LHCN-M2 (cell line): ENCODE measurements around the gene RFTN1. TPM values are rescaled to one million over a fixed set of nuclear protein-coding genes. Genes with fewer than 3 reads are reported as not detected.
A peak's percentile ranks its signal among the peaks of the same experiment; 100 is the strongest.

Experiments used
- DNase-seq: peaks from one replicate; pipeline ENCODE4 v3.0.0-alpha.2; 2012; ENCODE audit warnings: low read depth
- total RNA-seq: library from RNA; depleted of rRNA; stranded (reverse); fragments of >200 nt; gene quantifications from 2 replicates; pipeline ENCODE4 v1.2.3, GENCODE V29; 2014

The RFTN1 gene
- total RNA-seq, 1 experiment from 2014 or later = 58.2 TPM

DNA sequence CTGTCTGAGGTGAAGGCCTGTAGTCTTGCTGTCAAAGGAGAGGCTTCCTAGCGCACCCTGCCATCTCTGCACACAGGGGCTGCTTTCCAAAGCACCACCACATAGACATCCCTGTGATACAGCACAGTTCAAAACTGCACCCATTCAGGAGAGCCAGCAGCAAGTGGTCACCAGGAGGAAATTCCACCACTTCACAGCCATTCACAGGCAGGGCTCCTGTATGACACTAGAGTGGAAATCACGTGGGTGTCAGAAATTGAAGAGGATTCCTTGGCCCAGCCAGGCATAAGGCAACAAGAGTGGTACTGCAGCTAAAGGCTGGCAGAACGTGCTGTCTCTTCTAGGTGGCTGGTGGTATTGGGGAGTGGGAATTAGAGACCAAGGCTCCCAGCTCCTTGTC, 102.8 kb downstream of the RFTN1 start:
- DNase-seq = no peak

DNA sequence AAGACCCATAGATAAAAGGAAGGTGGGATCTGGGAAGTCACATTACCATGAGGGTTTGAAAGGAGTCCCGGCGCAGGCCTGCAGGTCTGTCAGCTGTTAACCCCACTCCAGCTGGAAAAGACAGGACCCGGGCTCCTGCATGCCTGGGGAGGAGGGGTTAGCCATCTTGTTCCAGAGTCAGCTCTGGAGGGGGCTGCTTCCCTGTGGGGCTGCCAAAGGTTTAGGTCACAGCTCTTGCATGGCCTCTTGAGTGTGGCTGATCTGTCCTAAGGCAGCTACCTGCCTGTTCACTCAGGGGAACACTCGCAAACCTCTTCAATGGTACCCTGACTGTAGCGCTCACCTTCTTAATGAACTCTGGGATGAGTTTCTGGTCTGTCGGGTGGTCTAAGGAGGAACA, 104.5 kb downstream of the RFTN1 start:
- DNase-seq = no peak

DNA sequence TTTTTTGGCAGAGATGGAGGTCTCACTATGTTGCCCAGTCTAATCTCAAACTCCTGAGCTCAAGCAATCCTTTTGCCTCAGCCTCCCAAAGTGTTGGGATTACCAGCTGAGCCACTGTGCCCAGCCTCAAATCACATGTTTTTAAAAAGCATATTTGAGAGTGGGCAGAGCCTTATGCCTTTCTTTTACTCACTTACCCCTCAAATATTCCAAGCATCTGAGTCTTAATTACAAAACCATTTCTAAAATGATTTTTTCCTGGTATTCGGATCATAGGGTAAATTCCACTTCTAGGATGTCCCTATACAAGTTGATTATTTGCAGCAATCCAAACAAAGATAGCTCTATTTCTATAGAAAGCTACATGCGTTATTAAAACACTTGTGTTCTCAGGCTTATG, 106.1 kb downstream of the RFTN1 start:
- DNase-seq = no peak

DNA sequence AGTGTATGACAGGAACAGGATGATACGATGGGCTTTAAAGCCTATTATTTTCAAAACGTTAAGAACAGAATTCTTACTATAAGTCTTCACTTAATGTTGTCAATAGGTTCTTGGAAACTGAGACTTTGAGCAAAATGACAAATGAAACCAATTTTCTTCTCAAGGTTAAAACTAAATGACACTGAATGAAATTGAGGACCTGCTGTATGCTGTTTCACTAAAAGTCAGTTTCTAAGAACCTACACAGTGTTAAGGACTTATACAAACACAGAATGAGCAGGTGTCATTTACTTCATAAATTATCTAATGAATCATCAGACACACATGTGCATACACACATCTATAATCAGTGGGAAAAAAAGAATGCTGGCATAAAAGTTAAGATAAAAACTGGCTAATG, 106.9 kb downstream of the RFTN1 start:
- no peak for DNase-seq

DNA sequence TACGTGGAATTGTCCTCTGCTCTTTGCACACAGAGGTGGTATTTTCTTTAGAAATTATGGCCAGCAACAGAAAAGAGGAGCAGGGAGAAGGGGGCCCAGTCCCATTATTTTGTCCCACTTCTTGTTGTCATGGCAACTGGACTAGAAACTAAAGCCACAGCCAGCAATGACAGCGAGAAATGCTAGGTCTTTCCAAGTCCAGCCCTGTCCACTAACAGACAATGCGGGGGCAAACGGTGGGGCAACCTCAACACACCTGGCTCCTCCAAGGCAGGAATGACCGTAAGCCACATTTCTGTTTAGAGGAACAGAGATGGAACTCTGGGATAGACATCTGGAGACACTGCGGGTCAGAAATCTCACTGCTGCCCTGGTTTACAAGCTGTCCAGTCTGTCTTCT, 107.3 kb downstream of the RFTN1 start:
- DNase-seq = no peak

DNA sequence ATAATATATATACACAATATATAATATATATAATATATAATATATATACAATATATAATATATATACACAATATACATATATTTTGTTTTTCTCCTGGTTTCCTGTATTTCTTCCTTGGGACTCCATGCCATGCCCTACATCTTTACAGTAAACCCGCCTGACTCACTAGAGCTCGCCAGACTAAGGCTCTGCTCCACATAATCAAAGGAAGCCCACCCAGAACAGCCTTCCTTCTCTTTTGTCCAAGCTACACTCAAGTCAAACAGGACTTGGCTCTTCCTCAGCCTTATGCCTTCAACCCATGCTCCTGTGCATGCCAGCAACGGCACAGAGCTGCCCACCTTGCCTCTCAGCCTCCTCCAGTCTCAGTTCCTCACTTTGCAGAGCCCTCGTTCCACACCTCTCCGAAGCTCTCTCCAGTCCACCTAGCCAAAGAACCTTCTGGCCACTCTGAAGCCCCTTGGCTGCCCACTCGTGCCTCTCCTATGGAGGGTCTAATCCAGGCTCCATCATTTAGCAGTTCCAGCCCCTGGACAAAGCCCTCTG, 109.1 kb downstream of the RFTN1 start:
- no peak for DNase-seq

DNA sequence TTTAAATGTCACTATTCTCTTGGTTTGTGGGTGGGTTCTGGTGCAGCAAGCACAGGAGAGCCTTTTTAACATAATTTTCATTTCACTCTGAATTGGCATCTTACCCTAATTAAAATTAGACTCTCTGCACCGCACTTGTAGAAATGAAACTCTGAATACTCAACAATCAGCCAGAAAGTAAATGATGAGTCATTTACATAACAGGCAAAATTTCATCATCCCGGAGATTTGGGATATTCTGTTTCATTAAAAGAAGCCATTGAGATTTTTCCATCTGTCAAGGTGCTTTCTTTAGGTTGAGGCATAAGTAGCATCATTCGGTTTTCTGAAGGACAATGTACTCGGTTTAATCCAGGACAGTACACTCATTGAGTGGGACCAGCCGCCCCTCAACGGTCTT, 111.0 kb downstream of the RFTN1 start:
- peak; percentile 47 for DNase-seq

DNA sequence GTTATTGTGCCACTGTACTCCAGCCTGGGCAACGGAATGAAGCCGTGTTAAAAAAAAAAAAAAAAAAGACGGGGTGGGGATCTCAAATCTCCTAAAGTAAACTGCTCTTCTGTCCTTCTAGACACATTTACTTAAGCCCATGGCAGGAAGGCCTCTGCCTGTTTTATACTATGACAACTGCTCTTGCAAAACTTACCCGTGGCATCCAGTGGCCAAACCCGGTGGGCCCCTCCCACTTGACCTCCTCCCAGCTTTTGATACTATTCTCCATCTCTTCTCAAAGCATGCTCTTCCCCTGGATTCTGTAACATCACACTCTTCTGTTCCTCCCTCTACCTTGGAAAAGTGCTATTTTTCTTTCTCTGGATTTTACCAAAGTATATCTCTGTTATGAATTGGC, 112.2 kb downstream of the RFTN1 start:
- DNase-seq = no peak

DNA sequence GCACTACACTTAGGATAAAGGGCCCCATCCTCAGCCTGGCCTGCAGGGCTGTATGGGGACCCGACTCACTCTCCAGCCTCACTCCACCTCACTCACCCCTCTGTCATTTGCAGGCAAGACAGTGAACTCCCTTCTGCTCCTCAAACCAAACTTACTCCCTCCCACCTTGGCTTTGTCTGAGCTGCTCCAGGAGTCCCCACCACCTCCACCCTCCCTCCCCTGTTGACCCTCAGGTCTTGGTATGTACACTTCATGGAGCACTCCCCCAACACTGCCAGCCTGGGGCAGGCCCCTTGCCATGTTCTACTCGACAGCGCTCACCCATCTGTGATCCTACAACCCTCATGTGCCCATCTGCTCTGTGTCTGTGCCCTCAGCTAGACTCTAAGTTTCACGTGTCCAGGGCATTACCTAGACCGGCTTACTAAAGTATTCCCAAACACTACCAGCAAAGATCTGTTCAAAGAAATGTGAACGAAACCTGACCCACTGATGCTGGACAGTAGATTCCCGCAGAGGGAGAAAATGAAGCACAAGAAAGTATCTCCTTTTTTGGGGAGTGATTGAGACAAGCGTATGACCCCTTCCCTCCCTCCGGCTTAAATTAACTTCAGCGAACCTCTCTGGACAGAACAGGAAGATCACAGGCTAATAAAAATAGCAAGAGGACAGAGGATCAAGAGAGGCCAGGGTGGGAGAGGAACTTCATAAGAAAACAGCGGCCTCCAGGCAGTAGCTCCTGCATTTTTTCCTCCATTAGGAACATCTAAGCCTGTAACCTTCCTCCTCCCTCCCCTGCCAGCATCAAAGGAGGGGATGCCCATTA, 113.2 kb downstream of the RFTN1 start:
- DNase-seq = no peak

DNA sequence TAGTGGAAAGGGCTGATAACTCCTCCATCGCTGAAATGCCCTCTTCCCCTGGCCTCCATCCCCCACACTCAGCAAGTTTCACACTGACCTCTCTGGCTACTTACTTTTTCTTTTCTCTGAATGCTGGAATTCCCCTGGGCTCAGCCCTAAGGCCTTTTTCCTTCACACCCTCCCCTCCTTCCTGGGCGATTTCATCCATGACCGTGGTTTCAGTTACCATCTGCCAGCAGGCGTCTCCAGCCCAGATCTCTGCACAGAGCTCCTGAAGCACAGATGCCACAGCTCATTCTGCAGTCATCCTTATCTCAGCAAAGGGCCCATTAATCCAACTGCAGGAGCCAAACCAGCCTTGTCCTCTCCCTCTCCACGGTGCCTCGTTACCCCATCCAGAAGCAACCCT, 114.0 kb downstream of the RFTN1 start:
- peak; percentile 88 for DNase-seq

DNA sequence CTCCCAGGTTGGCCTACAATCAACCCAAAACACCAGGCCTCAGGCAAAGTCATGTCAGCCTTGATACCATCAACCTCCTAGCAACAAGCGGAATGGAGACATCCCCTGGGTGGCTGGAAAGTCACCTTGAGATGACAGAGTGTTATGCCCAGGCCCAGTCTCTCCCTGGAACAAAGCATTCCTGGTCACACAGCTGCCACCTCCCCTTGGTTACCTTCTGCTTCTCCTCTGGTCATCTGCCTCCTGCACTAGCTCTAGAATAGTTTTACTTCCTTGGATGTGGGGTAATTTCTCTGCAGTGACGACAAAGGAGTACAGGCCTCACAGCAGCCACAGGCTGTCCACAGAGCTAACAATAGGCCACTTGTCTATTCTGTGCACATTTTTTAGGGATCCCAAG, 114.9 kb downstream of the RFTN1 start:
- DNase-seq = no peak

DNA sequence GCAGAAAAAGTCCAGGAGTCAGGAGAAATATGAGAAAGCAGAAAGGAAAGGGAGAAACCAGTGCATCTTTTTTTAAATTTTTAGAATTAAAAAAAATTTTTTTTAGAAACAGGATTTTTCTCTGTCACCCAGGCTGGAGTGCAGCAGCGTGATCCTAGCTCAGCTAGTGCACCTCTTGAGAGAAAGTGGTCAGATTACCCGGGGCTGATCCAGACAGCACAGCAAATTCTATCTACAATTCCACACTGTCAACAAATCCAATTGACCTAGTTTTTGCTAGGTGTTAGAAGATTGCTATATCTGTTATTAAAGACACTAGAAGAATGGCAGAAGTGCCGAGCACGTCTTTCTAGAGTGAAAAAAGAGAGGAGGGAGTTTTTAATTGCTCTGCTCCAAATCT, 117.3 kb downstream of the RFTN1 start:
- no peak for DNase-seq

DNA sequence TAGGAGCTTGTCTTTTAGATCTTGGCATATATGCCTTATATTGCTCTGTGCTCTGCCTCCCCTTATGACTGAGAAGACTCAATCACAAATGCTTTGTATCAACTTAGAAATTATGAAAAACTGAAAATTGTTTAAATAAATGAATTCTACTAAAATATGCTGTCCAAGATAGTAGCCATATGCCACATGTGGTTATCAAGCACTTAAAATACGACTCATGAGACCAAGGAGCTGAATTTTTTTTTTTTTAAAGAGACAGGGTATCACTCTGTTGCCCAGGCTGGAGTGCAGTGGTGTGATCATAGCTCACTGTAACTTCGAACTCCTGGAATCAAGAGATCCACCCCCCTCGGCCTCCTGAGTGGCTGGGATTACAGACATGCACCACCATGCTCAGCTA, 118.3 kb downstream of the RFTN1 start:
- no peak for DNase-seq

DNA sequence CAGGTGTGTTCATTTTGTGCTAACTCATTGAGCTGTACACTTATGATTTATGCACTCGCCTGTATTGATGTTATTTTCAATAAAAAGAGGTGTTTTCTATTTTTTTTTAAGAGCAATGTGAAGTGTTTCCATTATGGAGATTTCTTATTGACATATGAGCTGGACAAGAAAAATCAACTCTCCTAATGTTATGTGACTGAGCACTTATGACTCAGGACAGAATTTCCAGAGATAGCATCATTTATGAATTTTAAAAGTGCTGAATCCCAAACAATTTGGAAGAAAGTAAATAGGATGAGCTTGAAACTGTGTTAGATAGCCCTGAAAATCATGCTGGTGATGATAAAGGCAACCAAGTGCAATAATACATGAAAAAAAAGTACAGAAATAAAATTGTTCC, 118.9 kb downstream of the RFTN1 start:
- no peak for DNase-seq

DNA sequence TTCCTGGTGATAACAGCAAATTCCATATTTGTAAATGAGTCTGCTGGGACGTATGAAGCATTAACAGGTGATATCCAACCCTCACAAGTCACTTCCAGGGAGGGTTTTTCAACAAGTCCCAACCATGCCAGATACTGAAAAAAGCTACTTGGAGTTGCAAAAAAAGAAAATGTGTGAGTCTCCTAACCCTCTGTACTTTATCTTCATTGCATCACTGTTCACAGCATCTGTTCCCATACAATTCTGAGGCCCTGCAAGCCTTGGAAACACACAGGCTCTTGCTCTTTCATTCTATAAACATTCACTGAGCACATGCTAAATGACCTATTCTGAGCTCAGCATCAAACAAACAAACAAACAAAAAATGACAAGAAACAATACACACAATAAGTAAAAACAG, 120.8 kb downstream of the RFTN1 start:
- no peak for DNase-seq

DNA sequence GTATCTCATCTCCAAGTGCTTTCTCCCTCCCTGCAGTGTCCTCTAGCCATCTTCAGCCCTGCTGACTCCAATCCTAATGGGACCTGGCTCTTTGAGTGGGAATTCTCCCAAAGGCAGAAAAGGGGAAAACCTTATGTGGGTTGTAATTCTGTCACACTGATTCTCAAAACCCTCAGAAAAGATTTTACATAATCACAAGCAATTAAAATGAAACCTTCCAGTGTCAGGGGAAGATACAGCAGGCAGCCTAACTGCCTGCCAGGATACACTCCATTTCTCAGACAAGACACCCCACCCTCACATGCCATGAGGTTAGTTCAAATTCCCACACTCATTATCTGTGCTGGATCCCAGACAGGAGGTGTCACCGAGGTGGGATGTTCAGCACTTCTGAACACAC, 121.4 kb downstream of the RFTN1 start:
- no peak for DNase-seq

DNA sequence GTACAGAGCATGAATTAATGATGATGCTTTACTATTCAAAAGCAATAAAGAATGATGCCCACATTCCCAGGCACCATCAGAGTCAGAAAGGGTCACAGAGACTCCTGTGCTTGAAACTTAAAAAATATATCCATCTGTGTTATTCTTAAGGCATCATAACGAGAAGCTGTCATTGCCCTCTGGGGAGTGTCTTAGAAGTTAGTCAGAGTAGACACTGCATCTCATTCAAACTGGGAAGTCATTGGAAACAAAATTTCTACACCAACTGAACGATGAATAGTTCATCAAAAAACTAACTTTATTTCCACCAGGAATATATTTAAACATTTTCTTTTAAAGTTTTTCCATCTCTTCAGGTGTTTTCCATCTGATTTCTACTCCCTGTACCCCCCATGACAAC, 122.9 kb downstream of the RFTN1 start:
- no peak for DNase-seq

DNA sequence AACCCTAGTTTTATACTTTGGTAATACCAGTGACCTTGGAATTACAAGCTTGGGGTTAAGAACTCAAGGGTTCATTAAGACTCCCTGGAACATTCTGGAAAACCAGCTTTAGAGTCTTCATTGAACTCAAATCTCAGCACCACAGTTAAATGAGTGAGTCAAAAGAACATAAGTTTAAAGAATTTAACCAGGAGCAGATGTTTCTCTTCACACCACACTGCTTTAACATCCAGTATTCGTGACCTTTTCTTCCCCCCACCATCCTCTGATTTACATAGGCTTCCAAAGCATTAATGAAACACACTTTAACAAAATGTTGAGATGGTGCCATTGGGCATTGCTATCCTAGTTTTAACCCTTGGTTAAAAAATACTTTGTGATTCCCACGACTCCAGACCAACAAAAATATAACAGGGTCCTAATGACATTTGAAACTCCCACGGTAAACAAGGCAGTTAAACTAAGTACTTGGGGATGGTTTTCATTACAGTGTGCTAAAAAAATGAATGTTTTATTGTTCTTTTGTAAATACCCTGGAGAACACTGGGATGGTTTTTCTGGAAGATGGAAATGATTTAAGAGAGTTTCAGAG, 124.6 kb downstream of the RFTN1 start:
- no peak for DNase-seq

DNA sequence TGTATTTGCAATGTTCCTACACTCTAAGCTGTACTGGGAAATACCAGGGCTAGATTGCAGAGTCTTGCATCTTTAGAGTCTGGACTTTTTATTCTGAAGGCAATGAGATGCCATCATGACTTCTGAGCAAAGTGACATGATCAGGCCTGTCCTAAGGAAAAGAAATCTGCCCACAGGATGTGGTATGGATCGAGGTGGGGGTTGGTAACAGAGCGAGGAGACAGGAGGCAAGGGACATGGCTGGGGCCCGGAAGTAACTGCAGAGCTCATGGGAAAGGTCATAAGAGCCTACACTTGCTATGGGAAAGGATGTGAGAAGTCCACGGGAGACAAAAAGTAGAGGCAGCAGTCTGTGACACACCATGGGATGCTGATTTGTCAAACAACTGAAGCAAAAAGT, 126.9 kb downstream of the RFTN1 start:
- no peak for DNase-seq

DNA sequence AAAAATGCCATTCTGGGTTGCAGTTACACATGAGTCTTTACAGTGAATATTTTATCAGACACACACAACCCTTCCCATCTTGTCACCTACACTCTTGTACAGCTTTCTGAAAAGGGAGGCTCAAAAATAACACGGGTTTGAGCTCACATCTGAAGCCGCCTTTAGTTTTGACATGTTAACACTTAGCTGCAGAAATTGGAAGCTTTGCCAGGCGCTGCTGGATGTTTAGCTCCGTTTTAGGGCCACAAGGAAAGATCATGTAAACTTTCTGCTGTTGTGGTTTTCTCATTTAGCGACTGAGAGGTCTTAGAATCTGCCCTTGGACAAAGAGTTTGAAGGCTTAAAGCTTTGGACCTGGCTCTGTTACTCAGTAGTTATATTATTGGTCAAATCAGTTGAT, 128.3 kb downstream of the RFTN1 start:
- no peak for DNase-seq

DNA sequence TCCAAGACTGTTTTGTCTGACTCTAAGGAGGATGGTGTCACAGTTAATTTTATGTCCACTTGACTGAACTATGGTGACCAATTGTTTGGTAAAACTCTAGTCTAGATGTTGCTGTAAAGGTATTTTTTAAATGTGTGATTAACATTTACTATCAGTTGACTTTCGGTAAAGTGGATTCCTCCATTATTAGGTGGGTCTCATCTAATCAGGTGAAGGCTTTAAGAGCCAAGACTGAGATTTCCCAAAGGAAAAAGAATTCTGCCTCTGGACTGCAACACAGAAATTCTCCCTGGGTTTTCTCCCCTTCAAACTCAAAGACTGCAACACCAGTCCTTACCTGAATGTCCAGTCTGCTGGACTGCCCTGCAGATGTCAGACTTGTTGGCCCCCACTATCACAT, 129.6 kb downstream of the RFTN1 start:
- DNase-seq = no peak

DNA sequence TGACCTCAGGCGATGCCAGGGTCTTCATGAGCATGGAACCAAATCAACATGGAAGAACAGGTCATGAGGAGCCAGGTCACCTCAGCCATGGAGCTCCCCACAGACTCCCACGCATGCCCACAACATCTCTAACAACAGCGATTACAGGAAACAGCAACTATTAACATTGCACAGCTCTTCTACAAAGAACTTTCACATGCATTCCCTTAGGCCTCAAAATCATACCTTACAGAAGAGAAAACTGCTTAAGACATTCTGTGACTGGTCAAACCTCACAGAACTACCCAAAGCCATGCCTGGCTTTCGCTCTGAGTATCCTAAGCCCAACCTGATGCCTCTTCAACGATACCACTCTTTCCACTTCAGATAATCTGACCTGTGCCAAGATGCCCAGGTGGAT, 130.7 kb downstream of the RFTN1 start:
- DNase-seq = no peak

DNA sequence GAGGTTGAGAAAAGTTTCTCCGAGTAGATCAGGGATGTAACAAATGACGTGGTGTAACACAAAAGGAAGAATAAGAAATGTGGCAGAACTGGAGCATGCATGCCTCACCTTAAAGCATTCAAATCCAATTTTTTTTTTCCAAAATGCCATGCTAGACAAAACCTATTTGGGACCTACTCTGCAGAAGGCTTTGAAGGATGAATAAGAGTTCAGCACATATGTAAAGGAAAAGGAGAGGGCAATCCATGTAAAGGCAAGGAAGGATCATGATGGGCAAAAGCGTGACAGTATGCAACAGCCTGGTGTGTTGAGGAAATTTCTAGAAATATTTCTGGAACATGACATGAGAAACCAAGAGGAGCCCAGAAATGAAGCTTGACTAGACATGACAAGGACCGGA, 132.1 kb downstream of the RFTN1 start:
- DNase-seq = no peak
